ENCODE data around the gene KIF16B.

DNA sequence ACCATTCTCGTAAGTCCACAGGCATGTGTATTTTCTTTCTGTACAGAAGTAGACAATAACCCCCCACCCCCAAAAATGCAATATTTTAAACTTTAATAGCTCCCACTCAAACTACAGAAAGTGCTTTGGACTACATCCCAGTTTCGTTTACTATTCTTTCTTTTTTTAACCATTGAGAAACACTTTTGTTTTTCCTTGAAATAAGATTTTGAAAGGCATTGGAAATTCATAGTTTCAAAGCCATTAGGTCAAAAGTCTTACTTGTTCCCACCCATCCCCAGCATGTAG lies 140.0 kb downstream of the KIF16B start:
- no peak for TF ChIP-seq POLR2AphosphoS5 (IDR thresholded peaks at IDR 0.05; ENCODE audit: low read depth, low read length)
- TF ChIP-seq, protein P1, sequence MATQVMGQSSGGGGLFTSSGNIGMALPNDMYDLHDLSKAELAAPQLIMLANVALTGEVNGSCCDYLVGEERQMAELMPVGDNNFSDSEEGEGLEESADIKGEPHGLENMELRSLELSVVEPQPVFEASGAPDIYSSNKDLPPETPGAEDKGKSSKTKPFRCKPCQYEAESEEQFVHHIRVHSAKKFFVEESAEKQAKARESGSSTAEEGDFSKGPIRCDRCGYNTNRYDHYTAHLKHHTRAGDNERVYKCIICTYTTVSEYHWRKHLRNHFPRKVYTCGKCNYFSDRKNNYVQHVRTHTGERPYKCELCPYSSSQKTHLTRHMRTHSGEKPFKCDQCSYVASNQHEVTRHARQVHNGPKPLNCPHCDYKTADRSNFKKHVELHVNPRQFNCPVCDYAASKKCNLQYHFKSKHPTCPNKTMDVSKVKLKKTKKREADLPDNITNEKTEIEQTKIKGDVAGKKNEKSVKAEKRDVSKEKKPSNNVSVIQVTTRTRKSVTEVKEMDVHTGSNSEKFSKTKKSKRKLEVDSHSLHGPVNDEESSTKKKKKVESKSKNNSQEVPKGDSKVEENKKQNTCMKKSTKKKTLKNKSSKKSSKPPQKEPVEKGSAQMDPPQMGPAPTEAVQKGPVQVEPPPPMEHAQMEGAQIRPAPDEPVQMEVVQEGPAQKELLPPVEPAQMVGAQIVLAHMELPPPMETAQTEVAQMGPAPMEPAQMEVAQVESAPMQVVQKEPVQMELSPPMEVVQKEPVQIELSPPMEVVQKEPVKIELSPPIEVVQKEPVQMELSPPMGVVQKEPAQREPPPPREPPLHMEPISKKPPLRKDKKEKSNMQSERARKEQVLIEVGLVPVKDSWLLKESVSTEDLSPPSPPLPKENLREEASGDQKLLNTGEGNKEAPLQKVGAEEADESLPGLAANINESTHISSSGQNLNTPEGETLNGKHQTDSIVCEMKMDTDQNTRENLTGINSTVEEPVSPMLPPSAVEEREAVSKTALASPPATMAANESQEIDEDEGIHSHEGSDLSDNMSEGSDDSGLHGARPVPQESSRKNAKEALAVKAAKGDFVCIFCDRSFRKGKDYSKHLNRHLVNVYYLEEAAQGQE (IDR thresholded peaks at IDR 0.05; ENCODE audit: insufficient read depth in 1 of 2, low read depth in 2 of 2, low read length in 2 of 2): no peak
- TF ChIP-seq TAF1 (IDR thresholded peaks at IDR 0.05; ENCODE audit: borderline replicate concordance, insufficient read depth, low read length): no peak
